NK-92 (cell line): Measurements from ENCODE around the gene PLEKHG4B.
A peak's percentile ranks its signal among the peaks of the same experiment; 100 is the strongest.
"Not testable (repeated sequence)": the region's sequence is repeated elsewhere in the genome, so short reads cannot be mapped to it uniquely, and the experiment has no call there.

Experiments
- DNase-seq: peaks from one replicate; lab custom pipeline; 2025; ENCODE audit not compliant: unreplicated experiment; lab: John Stamatoyannopoulos, UW

PLEKHG4B gene

DNA sequence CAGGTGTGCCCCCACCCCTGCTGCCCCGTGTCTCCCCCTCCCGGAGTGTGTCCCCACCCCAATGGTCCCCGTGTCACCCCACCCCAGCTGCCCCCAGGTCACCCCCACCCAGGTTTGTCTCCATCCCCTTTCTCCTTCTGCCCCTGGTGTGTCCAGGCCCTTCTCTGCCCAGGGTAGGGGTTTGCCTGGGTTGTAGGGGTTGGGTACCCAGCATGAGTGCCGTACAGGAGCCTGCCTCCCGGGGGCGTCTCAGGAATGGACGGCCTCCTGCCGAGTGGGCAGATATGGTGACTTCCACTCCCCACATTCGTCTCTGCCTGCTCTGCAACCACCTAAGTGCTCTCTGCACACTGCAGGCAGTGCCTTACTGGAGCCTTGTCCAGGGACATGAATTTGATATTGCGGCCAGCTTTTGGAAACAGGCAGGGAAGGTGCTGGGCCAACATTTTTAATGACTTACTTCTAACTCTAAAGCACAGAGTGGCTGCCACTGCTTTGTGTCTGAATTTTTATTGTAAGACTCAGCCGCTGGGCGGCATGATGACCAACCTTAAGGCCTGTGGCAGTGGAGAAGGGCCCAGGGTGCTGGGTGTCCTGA, 106.0 kb downstream of the PLEKHG4B start:
- DNase-seq, result no peak

DNA sequence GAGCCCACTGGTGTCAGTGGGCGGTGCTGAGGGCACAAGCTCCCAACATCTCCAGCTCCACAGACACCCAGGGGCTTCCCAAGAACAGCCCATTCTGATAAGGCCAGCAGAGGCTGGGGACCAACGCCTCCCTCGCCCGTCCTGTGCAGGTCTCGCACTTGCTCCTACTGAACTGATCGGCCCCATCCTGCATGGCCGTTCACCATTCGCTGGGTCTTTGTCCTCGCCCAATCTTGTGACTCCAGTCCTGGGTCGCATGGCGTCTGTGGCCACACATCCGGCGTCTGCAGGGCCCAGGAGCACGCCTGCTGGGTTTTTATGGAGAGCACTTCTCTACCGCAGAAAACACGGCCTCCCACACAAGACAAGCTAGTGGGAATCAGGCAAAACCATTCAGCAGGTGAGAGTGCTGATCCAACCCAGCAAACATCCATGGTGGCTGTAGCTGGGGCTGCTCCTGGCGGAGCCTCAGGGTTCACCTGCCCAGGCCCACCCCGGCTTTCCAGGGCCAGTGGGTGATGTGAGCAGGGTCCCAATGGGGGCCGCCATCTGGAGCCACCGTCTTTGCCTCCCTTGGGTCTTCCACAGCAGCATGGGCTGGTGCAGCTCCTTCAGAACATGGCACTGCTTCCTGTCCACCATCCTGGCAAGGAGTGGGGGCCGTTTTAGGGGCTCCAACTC, 106.7 kb downstream of the PLEKHG4B start:
- DNase-seq, result no peak

DNA sequence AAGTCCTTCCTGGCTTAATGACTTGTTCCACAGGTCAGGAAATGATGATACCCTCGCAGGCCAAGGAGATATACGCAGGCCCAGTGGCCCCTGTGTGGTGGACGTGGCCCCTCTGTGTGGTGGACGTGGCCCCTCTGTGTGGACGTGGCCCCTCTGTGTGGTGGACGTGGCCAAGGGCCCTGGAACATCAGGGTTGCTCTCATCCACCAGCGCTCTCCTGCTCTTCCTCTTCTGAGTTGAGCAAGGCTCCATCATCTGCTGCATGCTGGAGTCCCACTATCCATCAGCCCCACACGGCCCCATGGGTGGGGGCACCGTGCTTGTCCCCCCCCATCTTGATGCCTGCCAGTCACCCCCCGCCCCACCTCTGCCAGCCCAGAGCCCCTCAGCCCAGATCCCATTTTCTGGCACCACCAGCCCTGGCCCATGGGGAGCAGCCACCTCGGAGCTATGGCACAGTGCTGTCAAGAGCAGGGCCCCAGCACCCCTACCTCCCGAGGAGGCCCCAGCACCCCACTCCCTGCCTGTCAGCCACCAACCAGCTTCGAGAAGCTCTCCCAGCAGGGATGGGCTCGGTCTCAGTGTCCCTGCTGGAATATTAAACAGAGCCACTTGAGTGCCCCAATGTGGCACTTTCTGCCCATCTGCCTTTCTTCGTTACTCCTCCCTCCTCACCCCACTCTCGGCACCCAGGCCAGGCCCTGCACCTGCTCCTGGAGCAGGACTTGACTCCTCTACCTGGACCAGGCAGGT, 107.4 kb downstream of the PLEKHG4B start:
- no peak for DNase-seq

DNA sequence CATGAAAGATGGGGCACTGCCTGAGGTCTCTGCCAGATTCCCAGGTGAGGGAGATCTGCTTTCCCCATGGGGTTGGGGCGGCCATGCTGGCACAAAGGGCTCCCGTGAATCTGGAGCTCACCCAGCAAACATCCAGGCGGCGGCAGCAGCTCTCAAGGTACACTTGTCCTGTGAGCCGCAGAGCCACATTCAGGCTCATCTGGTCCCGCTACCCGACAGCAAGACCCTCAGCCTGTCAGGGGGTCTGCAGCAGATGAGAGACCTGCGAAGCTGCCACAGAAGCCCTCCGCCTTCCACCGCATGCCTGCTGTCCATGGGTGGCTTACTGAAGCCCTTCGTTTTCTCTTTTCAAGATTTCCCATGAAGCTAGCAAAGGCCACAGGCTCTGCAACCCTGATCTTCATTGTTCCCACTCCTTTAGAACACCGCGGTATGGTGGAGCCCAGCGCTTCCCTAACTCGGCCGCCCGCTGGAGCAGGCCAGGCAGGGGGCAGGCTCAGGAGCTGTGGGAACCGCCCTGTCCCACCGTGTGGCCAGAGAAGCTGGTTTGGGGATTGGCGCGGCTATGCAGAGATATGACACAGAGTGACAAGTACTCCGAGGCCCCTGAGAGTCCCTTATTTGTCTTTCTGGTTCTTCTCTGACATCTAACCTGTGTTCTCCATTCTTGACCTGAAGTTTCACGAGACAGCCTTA, 108.1 kb downstream of the PLEKHG4B start:
- DNase-seq, result no peak

DNA sequence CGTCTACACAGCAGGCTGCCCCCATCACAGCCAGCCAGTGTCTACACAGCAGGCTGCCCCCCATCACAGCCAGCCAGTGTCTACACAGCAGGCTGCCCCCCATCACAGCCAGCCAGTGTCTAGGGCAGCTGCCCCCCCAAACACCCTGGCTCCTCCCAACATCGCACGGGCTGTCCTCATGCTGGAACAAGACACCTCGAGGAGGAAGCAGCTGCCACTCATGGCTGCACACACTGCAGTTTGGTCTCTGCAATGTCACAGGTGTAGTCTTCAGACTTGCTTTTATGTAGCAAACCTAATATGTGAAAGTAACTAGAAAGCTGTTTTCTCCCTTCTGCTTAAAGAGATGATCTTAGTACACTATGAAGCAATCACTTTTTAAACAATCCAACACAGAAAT, 109.0 kb downstream of the PLEKHG4B start:
- no peak for DNase-seq

DNA sequence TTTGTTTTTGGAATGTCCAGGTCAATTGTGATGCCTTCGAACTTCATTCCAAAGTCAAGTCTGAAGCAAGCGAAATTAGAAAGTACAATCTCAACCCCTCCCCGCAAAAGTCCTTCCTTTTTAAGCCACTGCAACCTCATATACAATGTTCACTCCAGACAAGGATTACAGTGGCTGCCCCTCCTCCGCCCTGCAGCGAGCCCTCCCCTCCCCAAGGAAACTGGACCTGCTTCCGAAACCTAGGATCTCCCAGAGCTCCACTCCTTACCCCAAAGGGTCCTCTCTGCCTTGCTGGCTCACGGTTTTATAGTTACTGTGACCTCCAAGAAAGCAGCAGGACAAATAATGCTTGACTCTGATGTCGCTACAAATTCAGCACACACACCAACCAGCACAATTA, 109.7 kb downstream of the PLEKHG4B start:
- DNase-seq, result no peak

DNA sequence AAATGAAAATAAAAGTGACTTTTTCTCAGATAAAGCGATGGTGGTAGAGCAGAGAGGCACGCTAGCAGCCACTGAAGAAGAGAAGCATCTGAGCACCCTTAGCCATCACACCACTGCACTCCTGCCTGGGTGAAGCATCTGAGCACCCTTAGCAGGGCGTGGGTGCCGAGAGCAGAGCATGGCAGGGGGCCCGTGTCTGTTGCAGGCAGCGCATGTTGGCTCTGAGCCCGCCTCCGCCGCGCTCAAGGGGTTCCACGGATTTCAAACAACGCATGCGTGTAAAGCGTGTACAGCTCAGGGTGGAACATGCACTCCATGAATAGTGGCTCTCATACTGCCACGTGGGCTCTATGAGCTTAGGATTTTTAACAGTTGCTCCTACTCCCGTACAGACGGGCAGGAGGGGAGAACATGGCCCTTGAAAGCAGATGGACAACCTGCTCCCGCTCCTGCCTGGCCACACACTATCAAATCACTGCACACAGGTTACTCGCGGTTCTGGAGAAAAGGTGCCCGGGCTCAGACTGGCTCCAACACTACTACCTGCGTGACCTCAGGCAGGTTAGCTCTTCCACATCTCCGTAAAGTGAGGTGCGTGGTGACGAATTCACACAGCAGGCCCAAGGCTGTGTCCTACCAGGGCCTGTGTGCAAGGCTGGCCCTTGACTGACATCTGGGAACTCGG, 111.4 kb downstream of the PLEKHG4B start:
- DNase-seq, result no peak

DNA sequence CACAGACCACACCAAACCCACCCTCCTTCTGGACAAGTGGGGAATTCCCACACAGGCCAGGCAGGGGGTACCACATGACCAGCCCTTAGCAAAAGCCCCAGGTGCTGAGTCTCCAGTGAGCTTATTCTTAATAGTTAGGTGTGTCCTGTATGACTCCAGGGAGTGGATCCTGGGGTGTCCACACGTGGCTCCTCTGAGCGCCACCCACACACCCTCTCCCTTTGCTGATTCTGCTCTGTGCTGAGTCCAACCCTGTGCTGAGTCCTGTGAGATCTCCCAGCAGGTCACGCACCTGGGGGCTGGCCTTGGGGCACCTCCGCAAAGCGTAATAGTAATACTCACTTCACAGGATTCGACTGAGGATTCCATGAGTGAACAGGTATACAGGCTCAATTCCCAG, 112.0 kb downstream of the PLEKHG4B start:
- DNase-seq, result no peak

DNA sequence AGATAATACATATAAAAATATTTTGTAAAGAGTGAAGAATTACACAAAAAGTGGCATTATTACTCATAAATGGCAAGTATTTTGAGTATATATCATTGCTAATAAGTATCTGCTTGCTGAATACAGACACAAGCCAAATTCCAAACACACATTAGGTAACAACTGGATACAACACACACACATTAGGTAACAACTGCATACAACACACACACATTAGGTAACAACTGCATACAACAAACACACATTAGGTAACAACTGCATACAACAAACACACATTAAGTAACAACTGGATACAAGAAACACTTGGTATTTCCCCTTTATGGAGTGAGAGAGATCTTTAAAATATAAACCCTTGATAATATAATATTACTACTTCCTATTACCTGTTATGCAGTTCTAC, 112.5 kb downstream of the PLEKHG4B start:
- no peak for DNase-seq

DNA sequence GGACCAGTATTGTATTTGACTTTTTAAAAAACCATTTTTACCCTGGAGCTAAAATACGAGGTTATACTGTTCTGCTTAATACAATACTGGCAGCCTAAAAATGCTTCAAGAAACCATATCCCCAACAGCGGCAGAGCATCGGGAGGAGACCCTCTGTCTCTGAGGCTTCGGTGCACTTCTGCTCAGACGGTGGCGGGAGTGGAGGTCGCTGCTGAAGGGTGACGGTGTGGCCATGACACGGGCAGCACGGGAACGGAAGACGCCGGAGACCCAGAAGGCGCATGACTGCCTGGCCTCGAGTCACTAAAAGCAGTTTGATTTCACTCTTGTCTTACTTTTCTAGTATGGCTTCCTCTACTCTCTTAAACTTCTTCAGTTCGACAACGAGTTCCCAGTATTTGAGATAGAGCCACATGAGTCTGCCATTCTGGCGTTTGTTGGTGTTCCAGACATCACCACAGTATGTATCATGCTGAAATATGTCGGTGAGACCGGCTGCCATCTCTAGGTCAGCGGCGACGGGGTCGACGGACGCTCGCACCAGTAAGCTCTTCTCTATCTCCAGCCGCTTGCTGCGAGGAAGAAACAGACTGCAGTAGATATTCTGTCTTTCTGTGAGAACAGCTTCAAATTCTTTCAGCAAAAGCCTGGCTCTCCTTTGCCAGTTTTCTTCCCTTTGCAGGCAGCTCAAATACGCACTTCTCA, 113.2 kb downstream of the PLEKHG4B start:
- no peak for DNase-seq

DNA sequence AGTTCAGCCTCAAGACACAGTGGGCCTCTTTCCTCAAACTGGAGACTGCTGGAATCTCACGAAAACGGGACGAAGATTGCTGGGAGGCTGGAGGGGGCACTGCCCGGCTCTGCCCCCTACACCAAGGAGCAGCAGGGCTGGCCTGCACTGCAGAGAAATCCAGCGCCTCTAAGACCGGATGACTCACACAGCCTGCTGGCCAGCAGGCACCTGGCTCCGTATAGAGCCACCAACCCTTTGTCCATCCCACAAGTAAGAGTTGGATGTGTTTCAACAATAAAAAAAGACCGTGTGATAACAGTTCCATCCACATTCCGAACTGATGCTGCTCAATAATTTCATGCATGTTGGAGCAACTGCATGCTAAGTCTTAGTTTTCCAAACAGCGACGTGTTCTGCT, 114.4 kb downstream of the PLEKHG4B start:
- no peak for DNase-seq

DNA sequence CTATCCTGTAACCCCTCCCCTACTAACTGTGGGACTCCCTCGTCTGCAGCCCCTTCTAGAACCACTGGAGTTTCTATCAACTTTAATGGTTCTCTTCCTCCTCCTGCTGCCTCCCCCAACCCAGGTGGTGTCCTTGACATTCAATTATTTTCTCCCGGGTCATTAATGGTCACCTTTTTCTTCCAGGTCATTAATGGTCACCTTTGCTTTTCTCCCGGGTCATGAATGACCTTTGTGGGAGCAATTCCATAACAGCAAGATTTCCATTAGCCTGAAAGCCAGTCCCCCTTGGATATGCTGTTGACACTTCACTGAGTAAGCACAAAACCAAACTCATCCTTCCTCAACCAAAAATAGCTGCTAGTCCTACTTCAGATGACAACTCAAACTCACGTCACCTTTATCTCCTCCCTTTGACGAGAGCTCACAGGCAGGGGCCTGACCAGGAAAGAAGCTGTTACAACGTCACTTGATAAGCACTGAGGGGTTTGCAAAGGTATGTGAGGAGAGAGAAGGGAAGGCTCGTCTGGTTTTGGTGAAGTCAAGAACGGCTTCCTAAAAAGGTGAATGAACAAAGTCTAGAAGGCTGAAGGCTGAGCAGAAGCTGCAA, 115.1 kb downstream of the PLEKHG4B start:
- no peak for DNase-seq

DNA sequence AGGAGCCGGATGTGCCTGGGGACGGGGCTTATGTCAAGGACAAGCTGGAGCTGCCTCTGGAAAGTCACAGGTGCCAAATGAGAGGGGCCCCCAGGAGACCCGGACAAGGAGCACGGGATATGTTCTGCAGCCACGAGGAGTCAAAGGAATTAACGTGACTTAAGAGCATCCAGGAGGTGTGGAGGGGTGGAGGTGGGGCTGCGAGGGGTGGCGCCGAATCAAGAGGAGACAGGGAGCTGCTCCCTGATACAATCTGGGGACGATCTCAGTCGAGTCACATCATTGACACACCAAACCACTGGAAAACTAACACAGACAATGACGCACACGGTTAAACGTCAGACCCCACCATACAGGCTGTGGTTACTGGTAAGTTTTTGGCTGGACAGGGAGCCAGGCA, 115.6 kb downstream of the PLEKHG4B start:
- no peak for DNase-seq

DNA sequence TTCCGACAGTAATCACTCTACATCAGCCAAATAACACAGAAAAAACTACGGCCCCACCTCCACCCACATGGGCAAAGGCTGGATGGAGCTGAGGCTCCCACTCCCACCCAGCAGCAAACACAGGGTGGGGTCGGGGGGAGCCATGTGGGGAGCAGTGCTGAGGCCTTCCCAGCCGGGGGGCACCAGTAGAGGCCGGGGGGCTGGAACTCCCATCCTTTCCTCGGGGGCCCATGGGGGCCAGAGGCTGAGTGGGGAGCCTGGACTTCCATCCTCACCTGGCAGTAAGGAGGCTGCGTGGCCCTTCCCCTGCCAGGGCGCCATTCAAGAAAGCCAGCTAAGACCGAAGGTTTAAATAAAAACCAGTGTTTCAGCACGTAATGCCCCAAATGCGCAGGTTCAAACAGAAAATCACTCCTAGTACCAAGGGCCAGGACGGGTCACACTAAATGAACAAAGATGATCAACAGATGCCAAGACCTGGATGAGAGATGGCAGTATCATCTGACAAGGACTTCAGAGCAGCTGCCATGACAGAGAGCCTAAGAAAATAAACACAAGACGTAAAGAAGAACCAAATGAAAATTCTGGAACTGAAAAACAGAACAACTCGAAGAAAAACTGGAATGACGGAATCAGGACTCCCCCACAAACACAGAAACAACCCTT, 116.6 kb downstream of the PLEKHG4B start:
- DNase-seq, result no peak

DNA sequence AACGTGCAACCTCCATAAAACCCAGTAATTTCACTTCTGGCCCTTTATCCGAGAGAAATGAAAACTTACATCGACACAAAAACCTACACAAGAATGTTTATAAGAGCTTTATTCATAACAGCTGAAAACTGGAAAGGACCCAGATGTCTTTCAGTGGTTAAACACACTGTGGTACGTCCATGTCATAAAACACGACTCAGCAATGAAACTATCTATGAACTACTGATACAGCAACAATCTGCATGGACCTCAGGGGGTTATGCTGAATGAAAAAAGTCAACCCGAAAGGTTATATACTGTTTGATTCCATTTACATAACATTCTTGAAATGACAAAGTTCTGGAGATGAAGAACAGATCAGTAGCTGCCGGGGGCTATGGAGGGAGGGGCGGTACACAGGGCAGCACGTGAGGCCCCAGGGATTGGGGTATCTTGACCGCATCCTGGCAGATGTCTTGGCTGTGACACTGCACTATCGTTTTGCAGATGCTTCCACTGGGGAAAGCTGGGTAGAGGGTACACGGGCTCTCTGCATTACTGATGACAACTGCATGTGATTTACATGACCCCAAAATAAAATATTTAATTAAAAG, 121.9 kb downstream of the PLEKHG4B start:
- no peak for DNase-seq

DNA sequence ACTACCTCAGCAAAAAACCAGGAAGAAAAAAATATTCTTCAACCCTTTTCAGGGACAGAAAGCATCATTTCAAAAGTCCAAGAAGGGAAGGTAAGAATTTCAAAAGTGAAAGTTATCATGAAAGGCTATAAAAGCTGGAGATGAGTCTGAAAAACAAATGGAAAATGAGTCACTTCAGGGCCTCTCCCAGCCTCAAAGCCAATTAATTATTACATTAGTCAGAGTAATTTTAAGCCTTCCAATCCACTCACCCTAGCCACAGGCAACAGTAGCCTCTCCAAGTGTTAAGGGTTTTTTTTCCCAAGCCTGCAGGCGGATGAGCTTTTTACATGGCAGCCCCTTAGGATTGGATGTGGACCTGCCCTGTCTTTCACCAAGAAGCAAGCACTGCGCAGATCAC, 123.3 kb downstream of the PLEKHG4B start:
- not testable (repeated sequence) for DNase-seq

DNA sequence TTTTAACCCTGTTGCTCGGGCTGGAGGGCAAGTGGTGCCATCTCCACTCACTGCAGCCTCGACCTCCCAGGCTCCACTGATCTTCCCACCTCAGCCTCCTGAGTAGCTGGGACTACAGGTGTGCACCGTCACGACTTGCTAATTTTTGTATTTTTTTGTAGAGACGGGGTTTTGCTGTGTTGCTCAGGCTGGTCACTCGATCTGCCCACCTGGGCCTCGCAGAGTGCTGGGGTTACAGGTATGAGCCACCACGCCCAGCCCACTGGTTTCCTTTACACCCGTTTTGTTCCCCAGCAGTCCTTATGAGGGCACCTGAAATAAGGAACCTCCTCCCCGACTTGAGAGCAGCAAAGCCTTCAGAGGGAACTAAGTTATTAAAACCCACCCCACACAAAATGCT, 124.1 kb downstream of the PLEKHG4B start:
- DNase-seq, result not testable (repeated sequence)

DNA sequence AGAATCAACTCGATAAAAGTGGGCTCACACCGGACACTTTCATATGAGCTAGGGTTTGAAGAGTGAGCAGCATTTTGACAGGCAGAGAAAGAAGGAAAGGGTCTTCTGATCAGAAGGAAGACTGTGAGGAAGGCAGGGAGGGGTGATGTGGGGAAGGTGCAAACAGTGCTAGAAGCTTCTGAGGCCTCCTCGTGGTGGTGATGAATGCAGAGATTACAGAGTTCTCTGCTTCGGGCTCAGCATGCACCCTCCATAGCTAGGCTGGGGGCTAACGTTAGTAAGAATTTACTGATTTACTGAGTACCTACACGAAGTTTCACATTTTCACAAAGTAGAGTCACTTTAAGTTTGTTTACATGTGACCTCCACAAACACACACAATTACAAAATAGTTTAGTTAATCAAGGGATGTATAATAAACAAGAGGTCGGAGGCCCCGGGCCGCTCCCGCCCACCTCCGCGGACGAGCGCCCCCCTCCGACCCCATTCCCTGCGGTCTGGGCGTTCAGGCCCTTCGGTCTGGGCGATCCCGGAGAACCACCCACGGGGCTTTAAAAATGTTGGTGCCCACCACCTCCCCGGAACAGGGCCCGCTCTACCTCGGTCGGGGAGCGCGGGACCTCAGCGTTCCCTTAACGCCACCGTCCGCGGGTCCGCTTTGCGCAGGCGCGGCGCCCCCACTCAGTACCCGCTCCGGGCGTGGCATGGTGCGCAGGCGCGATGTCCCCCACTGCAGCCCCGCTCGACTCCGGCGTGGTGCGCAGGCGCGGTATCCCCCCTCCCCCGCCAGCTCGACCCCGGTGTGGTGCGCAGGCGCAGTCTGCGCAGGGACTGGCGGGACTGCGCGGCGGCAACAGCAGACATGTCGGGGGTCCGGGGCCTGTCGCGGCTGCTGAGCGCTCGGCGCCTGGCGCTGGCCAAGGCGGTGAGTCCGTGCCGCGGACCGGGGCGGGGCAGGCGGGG, 125.8 kb downstream of the PLEKHG4B start, which contains the start of the genes CCDC127 and SDHA:
Gene CCDC127 (minus strand): TSS at position 660 of the 963 bp plus-strand sequence. CDS start 1,304 bp downstream, outside the sequence.
Gene SDHA (plus strand): TSS at position 827 of the 963 bp plus-strand sequence. CDS start 36 bp downstream, at position 863.
- DNase-seq, result peak; percentile 87
